ENCODE data around the gene ROBO2.
A peak's percentile ranks its signal among the peaks of the same experiment; 100 is the strongest.

ROBO2 gene

DNA sequence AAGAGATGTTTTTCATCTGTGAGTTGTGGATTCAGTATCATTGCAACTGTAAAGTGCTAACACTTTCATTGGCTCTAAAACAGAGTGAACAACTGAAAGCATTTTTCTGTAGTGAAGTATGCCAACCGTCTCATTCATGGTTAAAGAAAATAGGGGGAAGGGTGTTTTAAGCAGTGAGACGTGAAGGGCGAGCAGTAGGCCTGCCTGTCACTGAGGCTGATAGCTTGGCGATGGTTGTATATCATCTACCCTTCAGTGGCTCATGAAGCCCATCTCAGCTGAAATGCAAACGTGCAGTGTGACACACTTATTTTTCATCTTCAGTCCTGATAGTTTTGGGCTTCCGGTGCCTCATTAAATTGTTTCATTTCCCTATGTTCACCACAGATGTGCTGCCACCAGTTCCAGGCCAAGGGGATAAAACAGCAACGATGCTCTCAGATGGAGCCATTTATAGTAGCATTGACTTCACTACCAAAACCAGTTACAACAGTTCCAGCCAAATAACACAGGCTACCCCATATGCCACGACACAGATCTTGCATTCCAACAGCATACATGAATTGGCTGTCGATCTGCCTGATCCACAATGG lies 562.0 kb downstream of the ROBO2 start:
- no peak for DNase-seq

DNA sequence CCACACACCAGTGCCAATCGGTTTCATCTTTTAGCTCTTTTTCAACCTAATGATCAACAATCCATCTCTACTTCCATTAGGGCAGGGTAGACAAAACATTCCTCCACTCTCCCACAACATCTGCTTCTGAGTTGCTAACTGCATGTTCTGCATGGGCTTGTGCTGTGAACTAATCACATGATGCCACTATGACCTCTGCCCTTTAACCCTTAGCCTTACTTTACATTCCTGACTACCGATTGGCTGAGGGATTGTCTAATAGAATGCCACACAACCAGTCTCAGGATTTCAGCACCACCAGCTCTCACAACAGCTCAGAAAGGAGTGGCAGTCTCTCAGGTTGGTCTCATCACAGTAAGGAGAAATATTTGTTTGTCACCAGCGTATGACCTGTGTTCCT lies 562.8 kb downstream of the ROBO2 start:
- DNase-seq: no peak

DNA sequence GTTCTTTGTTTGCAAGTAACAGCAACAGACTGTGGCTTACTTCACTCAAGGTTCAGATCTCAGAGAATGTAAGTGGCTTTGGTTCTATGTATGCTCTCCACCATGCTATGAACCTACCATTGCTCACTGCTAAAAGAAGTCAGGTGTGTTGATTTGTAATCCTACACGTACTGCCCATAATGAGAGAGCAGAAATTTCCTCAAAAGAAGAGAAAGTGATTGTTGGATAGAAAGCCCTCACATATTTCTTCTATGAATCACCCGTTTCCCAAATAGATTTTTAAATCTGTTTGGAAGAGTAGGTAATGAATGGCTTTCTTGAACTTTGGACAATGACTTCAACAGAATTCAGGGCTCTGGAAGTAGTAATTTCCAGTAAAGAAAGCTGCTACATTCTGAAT lies 565.4 kb downstream of the ROBO2 start:
- no peak for DNase-seq

DNA sequence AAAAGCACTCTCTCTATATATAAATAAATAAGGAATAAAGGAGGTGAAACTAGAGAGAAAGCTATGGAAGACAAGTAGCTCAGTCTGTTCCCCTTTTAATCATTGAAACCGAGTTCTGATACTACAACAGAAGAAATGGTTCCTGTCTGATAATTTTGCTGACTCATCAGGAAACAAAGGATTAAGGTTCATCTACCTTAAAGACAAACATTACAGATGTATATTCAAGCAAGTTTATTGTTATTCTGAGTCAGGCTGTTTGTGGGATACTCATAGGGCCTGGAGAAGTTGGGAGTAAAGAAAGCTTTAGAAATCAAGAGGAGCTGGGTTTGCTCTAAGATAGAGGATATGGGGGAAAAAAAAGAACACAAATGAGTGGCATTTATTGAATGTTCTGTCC lies 566.0 kb downstream of the ROBO2 start:
- no peak for DNase-seq

DNA sequence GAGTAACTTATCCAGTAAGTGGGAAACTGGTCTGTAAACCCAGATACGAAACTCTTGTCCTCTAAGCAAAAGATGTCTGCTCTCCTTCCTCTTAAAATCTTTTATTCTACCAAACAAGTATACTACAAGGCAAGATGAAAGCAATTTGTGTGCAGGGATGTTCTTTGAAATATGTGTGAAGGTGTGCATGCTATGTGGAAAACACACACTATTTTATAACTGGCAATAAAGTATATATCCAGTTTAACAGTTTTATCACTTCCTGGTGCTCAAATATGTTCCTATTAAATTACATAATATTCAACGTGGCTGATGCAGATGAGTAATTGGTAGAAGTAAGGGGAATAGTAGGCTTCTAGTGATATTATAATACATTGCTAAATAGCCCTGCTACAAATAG lies 566.5 kb downstream of the ROBO2 start:
- no peak for DNase-seq

GRCh38 chr3:77618686-77619085 lies 578.8 kb downstream of the ROBO2 start:
- DNase-seq: no peak

GRCh38 chr3:77620009-77620408 lies 580.1 kb downstream of the ROBO2 start:
- no peak for DNase-seq

DNA sequence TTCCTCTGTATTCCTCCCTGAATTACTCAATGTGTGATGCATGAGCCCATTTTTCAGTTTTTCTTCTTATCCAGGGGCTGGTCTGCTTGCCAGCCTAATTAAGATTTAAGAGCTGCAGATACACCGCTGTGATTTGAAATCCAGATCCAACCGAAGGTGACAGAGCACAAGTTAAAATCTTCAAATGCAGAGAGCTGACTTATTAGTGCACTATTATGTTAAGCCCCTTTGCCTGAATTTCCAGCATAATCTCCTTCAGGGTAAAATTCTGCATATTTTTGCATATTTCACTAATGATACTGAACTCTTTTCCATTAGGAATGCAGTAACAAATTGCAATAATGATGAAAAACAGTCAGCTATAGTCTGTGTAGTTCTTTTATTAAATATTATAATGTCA lies 583.6 kb downstream of the ROBO2 start:
- DNase-seq: no peak

DNA sequence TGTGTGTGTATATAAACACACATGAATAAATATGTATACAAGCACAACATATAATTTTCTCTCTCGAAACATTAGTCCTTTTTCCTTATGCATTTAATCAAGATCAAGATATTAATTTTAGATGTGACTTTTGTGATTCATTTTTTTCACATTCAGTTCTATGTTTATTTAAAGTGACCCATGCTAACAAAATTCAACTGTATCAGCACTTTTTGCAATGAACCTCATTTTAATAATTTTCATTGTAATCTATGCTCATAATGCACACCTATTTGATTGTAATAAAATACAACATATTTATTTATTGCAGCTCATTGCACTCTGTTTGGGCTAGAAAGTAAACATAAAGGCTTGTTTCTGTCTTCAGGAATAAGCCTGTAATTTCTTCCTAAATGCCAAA lies 586.3 kb downstream of the ROBO2 start:
- no peak for DNase-seq

DNA sequence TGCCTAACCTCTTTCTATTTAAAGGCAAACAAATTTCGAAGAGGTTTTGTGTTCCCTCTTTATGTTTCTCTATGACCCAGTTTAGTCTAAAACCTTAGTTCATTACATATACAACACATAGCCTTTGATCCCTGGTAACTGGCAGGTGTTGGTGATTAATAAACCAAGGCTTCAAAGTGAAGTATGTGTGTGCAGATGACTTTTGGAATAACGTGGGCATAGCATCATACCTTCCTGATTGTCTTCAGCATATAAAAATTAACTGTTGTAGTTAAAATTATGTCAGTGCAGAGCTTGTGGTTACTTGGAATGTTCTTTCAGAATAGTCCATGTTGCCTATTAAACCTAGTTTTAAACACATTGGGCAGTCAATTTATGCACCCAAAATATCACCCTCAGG lies 608.3 kb downstream of the ROBO2 start:
- no peak for DNase-seq

- no peak for DNase-seq
Observed at GRCh38 chr3:77648664-77649063, 608.8 kb downstream of the ROBO2 start.

DNA sequence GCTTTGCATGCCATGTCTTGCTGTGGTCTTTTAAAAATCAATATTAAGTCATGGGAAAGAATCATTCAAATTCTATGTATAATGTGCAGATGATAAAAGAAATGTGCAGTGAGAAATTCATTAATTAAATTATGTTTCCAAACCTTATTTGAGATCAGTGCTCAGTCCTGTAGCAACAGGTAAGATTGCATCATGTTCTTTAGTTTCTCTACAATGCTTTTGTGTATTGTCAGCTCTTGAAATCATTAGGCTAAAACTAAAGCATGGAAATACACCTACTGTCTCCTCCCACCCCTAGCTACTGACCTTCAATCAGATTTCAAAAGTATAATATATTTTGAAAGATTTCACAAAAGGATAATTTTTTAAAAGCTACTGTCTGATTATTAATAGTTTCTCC lies 612.7 kb downstream of the ROBO2 start:
- DNase-seq: no peak

DNA sequence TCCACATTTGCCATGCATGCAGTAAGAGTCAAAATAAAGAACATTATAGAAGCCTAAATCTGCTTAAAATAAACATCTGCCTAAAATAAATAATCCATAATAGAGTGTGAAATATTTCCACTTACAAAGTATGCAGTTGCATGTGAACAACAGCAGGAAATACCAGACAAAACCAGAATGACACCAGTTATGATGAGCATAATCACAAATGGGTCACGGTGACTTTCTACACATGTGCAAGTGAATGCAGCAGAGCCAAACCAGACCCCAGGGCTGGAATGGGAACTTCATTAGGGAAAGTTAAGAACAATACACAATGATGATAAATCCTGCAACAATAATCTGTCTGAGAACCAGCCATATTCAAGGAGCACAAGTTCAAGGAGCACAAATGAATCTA lies 615.5 kb downstream of the ROBO2 start:
- no peak for DNase-seq

GRCh38 chr3:77660718-77661117 lies 620.8 kb downstream of the ROBO2 start:
- no peak for DNase-seq

- DNase-seq: no peak
Observed at GRCh38 chr3:77667901-77668300, 628.0 kb downstream of the ROBO2 start.

GRCh38 chr3:77668376-77668775 lies 628.5 kb downstream of the ROBO2 start:
- no peak for DNase-seq

GRCh38 chr3:77672016-77672415 lies 632.1 kb downstream of the ROBO2 start:
- DNase-seq: no peak

DNA sequence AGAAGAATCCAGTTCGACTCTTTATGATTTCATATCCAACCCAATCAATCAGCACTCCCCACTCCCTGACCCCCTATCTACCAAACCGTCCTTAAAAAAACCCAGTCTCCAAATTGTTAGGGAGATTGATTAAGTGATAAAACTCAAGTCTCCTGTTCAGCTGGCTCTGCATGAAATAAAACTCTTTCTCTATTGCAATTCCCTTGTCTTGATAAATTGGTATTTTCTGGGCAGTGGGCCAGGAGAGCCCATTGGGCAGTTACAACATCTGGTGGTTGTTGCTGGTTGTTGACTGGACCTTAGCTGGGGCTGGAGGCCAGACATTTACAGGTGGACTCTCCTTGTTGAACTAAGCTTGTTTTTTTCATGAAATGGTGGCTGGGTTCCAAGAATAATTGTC lies 642.3 kb downstream of the ROBO2 start:
- DNase-seq: peak; percentile 3

DNA sequence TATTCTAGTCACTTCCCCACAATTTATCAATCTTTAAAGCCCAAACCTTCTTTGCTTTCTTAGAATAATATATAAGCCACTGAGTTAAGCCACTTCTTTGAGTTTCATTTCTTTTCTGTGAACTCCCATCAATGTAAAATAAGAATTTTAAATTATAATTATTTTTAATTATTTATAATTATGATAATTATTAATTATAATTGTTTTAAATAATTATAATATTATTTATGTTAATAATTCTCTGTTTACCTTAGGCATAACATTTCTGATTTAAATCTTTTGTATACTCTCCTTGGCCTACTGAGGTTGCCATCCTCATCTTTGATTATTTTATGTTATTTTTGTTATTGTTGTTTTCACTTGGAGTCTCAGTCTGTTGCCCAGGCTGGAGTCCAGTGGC lies 644.2 kb downstream of the ROBO2 start:
- DNase-seq: no peak

DNA sequence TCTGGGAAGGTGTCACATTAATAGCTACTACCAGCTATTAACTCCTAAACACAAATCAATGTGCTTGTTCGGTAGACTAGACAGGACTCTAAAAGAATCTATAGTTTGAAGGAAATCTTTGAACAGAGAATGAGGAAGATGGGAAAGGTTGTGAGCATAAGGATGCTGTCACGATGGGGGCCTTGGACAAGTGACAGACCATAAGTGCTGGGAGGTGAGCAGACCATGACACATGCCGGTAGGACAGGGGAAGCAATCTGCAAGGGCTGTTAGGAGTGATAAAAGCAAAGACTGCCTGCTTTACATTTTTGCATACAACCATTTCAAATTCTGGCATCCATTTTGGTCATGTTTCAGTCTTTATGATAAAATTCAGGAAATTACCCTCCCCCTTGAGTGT lies 645.8 kb downstream of the ROBO2 start:
- DNase-seq: no peak

DNA sequence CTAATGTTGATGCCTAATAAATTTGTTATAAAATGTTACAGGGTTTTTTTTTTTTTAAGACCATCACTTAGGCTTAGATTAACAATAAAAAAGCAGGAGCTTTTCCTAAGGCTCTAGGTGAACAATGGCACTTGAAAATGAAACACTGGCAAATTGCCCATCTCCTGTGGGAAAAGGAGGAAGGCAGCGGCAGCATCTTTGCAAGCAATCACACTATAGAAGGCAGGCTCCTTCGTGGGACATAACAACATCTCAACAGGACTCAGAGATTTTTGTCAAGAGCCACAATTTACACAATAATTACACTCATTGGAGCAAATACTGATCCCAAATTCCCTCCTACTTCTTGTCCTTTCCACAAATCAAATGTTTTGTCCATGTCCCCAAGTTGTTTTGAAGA lies 646.7 kb downstream of the ROBO2 start:
- peak; percentile 77 for DNase-seq

DNA sequence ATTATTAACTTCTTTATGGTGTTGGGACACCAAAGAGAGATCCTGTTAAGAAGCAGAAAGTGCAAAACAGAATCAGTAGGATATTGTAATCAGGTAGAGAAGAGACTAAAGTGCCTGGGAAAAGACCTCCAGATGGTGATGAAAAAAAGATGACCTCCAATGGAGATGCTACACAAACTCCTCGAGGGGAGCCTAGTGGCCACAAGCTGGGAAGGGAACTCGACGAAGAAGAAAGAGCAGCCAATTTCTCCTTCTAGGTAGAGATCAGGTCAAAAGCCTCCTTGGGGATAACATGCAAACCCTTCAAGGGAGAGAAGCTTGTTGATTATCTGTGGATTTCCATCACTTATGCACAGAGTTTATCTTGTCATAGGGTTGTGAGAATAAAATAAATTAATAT lies 647.6 kb downstream of the ROBO2 start:
- no peak for DNase-seq

DNA sequence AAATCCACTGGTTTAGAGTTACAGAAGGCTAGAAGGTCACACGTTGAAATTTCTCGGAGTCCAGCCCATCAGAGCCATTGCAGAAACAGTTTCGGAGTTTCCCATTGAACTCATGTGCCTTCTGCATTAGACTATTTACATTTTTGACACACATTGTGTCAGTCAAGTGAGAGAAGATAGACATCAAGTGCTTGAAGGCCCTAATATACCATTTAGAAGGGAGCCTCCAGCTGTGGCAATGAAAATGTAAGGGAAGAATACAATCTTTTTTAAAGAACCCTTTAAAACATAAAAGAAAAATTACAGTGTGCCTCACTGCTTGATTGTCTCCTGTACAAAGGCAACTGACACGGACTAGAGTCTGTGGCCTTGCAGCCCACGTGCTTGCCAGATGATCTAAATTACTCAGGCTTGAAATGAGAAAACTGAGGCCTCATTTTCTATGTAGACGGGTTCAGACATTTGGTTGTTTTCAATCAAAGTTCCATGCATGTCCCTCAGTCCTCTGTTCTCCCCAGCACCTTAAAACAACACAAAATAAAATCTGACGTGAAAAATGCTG lies 650.5 kb downstream of the ROBO2 start:
- DNase-seq: no peak

DNA sequence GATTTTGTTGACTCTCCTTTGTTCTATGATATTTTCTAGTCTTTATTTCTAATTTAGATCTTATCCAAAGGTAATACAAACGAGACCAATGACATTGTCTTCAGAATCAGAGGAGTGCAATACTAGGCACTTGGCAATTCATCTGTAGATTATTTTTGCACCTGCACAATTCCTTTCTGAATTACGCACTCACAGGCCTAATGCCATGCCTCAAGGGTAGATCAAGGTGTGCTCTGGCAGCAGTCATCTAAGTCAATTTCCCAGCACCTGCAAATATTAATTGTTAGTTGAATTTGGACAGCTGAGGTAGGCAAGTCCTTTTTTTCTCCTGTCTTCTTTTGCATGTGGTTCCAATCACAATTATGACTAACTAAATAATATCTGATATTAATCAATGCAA lies 653.2 kb downstream of the ROBO2 start:
- peak; percentile 80 for DNase-seq

DNA sequence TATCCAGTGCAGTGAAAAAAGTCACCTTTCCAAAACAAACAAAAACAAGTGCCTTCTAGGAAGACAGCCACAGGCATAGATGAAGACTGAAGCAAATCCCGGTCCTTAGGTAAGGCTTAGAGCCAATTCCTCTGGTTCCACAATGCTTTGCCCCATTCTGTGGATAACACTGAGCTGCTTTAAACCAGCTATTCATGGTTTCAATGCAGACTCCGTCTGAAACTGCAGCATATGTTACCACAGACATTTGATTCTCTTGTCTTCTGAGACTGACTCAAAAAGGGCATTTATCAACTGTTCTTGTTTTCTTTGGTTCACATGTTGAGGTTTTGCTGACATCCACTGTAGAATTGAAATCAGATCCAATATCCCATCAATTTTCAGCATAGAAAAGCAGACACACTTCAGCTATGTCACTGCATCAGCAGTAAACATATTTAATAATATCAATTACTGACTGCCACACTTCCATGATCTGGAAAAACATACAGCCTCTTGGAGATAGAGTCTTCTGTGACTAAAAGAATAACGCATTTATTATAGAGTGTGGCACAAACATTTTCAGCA lies 659.3 kb downstream of the ROBO2 start:
- peak; percentile 25 for DNase-seq

Data from NCI-H1105 treated with DMSO at 0.1 percent for 48 hours (cell line).